HepG2 (cell line): ENCODE data around the gene CNTN4. TPM values are rescaled to one million over a fixed set of nuclear protein-coding genes. Genes with fewer than 3 reads are reported as not detected.

Experiments used
- ATAC-seq: fragments of 200-7000 bp; cut with Tn5 transposase; 3 replicates; pipeline ENCODE4 v1.9.1; 2020; ENCODE audit warnings: mild to moderate bottlenecking, moderate library complexity
- BruUV-seq: library from RNA; stranded (reverse); fragments of 400-500 nt; replicated peaks from 2 replicates; lab custom pipeline; 2021; lab: Mats Ljungman, UMichigan
- CTCF ChIA-PET: fragments of 300-600 bp; formaldehyde crosslinking; extraction: SDS; loops from one replicate; lab custom pipeline; 2021; ENCODE audit warnings: low total read pairs, inconsistent platforms, low intra/inter-chr PET ratio; lab: Yijun Ruan, JAX
- POLR2A ChIA-PET: fragments of 350-600 bp; sonication (Branson Sonifier 250); formaldehyde crosslinking; loops from one replicate; lab custom pipeline; 2020; ENCODE audit warnings: antibody characterized with exemption, inconsistent platforms; lab: Yijun Ruan, JAX
- DNase-seq: peaks from one replicate; pipeline ENCODE4 v3.0.0-alpha.2; 2015; ENCODE audit warnings: low spot score
- FAIRE-seq: peaks from 3 replicates; lab custom pipeline; 2011; peaks lifted over from hg19 to GRCh38; lab: Jason Lieb, UNC
- H2AFZ ChIP-seq: one replicate; pipeline ENCODE4 v1.6.1; 2011; ENCODE audit warnings: low read length, inconsistent platforms
- H3K27ac ChIP-seq: fragments of 300-600 bp; 3 replicates; pipeline ENCODE4 v1.8.0; 2011; ENCODE audit warnings: mixed run types, mild to moderate bottlenecking, mixed read lengths, low read length, inconsistent platforms; ENCODE audit not compliant: insufficient read depth; ENCODE audit errors: extremely low read length
- H3K27me3 ChIP-seq, 2 experiments: fragments of 200-600 bp in 1 of 2; 2 replicates in 1 of 2; 3 replicates in 1 of 2; pipeline versions ENCODE4 v1.6.0 to v1.8.0; 2011; ENCODE audit warnings: low read length in 2 of 2, mild to moderate bottlenecking in 2 of 2, moderate library complexity in 2 of 2, inconsistent platforms in 1 of 2; ENCODE audit not compliant: insufficient read depth in 2 of 2, control insufficient read depth in 1 of 2
- H3K36me3 ChIP-seq, 2 experiments: fragments of 200-600 bp in 1 of 2; replicated peaks in 1 of 2; 2 replicates in 1 of 2; 3 replicates in 1 of 2; pipeline versions ENCODE4 v1.5.1 to v1.8.0; 2011; ENCODE audit warnings: low read length in 2 of 2, inconsistent platforms in 1 of 2; ENCODE audit not compliant: insufficient read depth in 2 of 2, control insufficient read depth in 1 of 2
- H3K4me1 ChIP-seq: 2 replicates; pipeline ENCODE4 v1.5.1; 2012; ENCODE audit warnings: low read length, inconsistent platforms; ENCODE audit not compliant: insufficient read depth
- H3K4me2 ChIP-seq: 2 replicates; pipeline ENCODE4 v1.6.0; 2011; ENCODE audit warnings: low read depth, low read length, inconsistent platforms
- H3K4me3 ChIP-seq, 3 experiments: fragments of 200-600 bp in 1 of 3; sonication (generic), shearing (Covaris generic) in 1 of 3; replicated peaks in 1 of 3; 2 replicates each; pipeline ENCODE4 v1.5.1; 2011 to 2016; ENCODE audit warnings: low read length in 3 of 3, inconsistent platforms in 2 of 3, low read depth in 2 of 3, mild to moderate bottlenecking in 2 of 3, control low read depth in 1 of 3, mixed read lengths in 1 of 3; ENCODE audit not compliant: insufficient read depth in 1 of 3
- H3K79me2 ChIP-seq: one replicate; pipeline ENCODE4 v1.6.1; 2011; ENCODE audit warnings: low read length, inconsistent platforms; ENCODE audit not compliant: insufficient read depth
- H3K9ac ChIP-seq: 2 replicates; pipeline ENCODE4 v1.6.0; 2011; ENCODE audit warnings: mild to moderate bottlenecking, low read depth, low read length, inconsistent platforms; ENCODE audit not compliant: insufficient read depth
- H3K9me3 ChIP-seq: 2 replicates; pipeline ENCODE4 v1.5.1; 2012; ENCODE audit warnings: mild to moderate bottlenecking, low read length
- H4K20me1 ChIP-seq: 2 replicates; pipeline ENCODE4 v1.6.0; 2011; ENCODE audit warnings: inconsistent platforms, mild to moderate bottlenecking, low read length, moderate library complexity; ENCODE audit not compliant: insufficient read depth
- AKNA ChIP-seq: sonication (generic); formaldehyde crosslinking; IDR thresholded peaks from 2 replicates; pipeline ENCODE4 v1.4.0; 2020; ENCODE audit warnings: missing genetic modification reagents, borderline replicate concordance
- DPF2 ChIP-seq: sonication (generic); formaldehyde crosslinking; IDR thresholded peaks from 2 replicates; pipeline ENCODE4 v1.4.0; 2020; ENCODE audit warnings: mild to moderate bottlenecking, low read depth, missing genetic modification reagents, borderline replicate concordance
- ELF1 ChIP-seq: sonication (generic); formaldehyde crosslinking; IDR thresholded peaks from 2 replicates; pipeline ENCODE4 v1.4.0; 2020; ENCODE audit warnings: missing genetic modification reagents
- ISL2 ChIP-seq: sonication (generic); formaldehyde crosslinking; IDR thresholded peaks from 2 replicates; pipeline ENCODE4 v1.5.0; 2020; ENCODE audit warnings: missing genetic modification reagents
- MAFF ChIP-seq: IDR thresholded peaks from 2 replicates; pipeline ENCODE4 v1.6.1; 2011; ENCODE audit warnings: low read depth, low read length, improper control_type of control experiment
- NRL ChIP-seq: sonication (generic); formaldehyde crosslinking; IDR thresholded peaks from 2 replicates; pipeline ENCODE4 v1.5.0; 2020; ENCODE audit warnings: missing genetic modification reagents, mild to moderate bottlenecking, moderate library complexity, borderline replicate concordance
- XRCC5 ChIP-seq: fragments of 200-400 bp; formaldehyde crosslinking; optimal IDR thresholded peaks from 2 replicates; pipeline ENCODE3; 2017; ENCODE audit warnings: mild to moderate bottlenecking, low read length
- ZFP41 ChIP-seq: sonication (generic); formaldehyde crosslinking; IDR thresholded peaks from 2 replicates; pipeline ENCODE4 v1.4.0; 2020; ENCODE audit warnings: mild to moderate bottlenecking, missing genetic modification reagents, borderline replicate concordance
- ZFP82 ChIP-seq: sonication (generic); formaldehyde crosslinking; IDR thresholded peaks from 2 replicates; pipeline ENCODE4 v1.5.1; 2020; ENCODE audit warnings: mild to moderate bottlenecking, missing genetic modification reagents, borderline replicate concordance
- ZNF329 ChIP-seq: sonication (generic); formaldehyde crosslinking; IDR thresholded peaks from 2 replicates; pipeline ENCODE4 v1.9.0; 2021; ENCODE audit warnings: low read depth, mild to moderate bottlenecking, missing genetic modification reagents
- ZNF572 ChIP-seq: sonication (generic); formaldehyde crosslinking; IDR thresholded peaks from 2 replicates; pipeline ENCODE4 v1.5.1; 2020; ENCODE audit warnings: mild to moderate bottlenecking, missing genetic modification reagents
- ZNF619 ChIP-seq: sonication (generic); formaldehyde crosslinking; IDR thresholded peaks from 2 replicates; pipeline ENCODE4 v1.4.0; 2020; ENCODE audit warnings: mild to moderate bottlenecking, missing genetic modification reagents
- ZNF660 ChIP-seq: sonication (generic); formaldehyde crosslinking; IDR thresholded peaks from 2 replicates; pipeline ENCODE4 v1.5.1; 2020; ENCODE audit warnings: mild to moderate bottlenecking, low read depth, missing genetic modification reagents, borderline replicate concordance
- ZNF720 ChIP-seq: sonication (generic); formaldehyde crosslinking; IDR thresholded peaks from 2 replicates; pipeline ENCODE4 v1.4.0; 2020; ENCODE audit warnings: missing genetic modification reagents
- WGBS: methylation state at CpG from one replicate; pipeline ENCODE4 v1.1.6; 2017; ENCODE audit warnings: low lambda C conversion rate; 5-methylcytosine and 5-hydroxymethylcytosine counted together
- in situ Hi-C: cut with HindIII; loops from 2 replicates; pipeline ENCODE4 v1.10.0; 2017; ENCODE audit warnings: low pct_unique_long_range_greater_than_20kb; ENCODE audit not compliant: extremely low pct_ligation_motif_present
- intact Hi-C: fragments of 100-400 bp; cut with micrococcal nuclease; formaldehyde crosslinking; loops from one replicate; pipeline ENCODE4 v1.10.0; 2022; ENCODE audit not compliant: unreplicated experiment
- polyA plus RNA-seq, 8 experiments: library from polyadenylated mRNA; depleted of rRNA in 3 of 8; stranded (reverse) in 7 of 8; unstranded in 1 of 8; fragments of >200 nt; fragmentation: Illumina TruSeq in 4 of 8; extraction: Trizol in 4 of 8; gene quantifications; 2 replicates each; pipeline versions ENCODE4 v1.2.1 to v1.2.3, GENCODE V29; 2011 to 2016; ENCODE audit warnings: low read depth in 4 of 8, missing spikeins in 1 of 8, mixed read lengths in 1 of 8; ENCODE audit not compliant: insufficient read depth in 1 of 8
- total RNA-seq, 5 experiments: library from RNA; depleted of rRNA; stranded (reverse); fragments of >200 nt; fragmentation: Illumina TruSeq; extraction: Trizol; gene quantifications; 2 replicates each; pipeline ENCODE4 v1.2.3, GENCODE V29; 2016; ENCODE audit warnings: low read depth in 1 of 5
- TF ChIP-seq, protein P1 (sequence below): sonication (generic); formaldehyde crosslinking; IDR thresholded peaks from 2 replicates; pipeline ENCODE4 v1.5.0; 2020; ENCODE audit warnings: missing genetic modification reagents
- TF ChIP-seq, protein P2 (sequence below): IDR thresholded peaks from 2 replicates; pipeline ENCODE4 v1.6.1; 2016; ENCODE audit warnings: mild to moderate bottlenecking

Gene CNTN4
- total and polyA plus RNA-seq, 2 of the 13 experiments (the other 11 are each of a cell fraction or from before 2014, with no cell fraction given) = 0.01 to 0.13 TPM

DNA sequence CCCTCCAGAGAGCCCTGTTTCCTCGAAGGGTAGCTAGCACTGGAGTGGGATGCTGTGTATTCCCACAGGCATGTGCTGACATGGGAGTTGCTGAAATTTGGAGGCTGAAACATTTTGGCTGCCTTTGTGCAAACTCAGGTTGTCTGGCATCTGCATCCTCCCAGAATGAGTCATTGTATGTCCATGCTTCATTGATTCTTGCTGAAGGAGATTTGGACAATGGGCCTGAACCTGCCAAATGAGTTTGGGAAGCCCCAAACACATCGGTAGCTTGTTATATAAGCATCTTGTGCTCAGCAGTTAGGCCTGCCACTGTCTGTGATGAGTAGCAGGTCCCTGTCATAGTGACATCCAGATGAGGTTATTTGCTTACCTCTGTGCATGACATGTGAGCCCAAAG, 851.5 kb downstream of the CNTN4 start:
- H3K27me3 ChIP-seq = no peaks in the 10 kb centered on the region
- WGBS = 0% methylated on average over 2 of the region's 2 CpGs
- BruUV-seq = no TSS peak

More for the DNA sequence above, 851.5 kb downstream of the CNTN4 start:
- Histone ChIP-seq H4K20me1 (no peaks in the 10 kb centered on the region), H3K27ac (no peak overlapping the region), H3K9me3 (no peaks in the 10 kb centered on the region), H3K4me2 (no peak overlapping the region), H3K36me3 (no peaks in the 10 kb centered on the region), H3K79me2 (no peaks in the 10 kb centered on the region), H3K4me1 (no peaks in the 10 kb centered on the region), H2AFZ (no peak overlapping the region), H3K9ac (no peak overlapping the region), H3K4me3 (no peak overlapping the region)
- ChIA-PET CTCF (no interaction called here), POLR2A (no interaction called here)
- no peak for DNase-seq
- TF ChIP-seq MAFF (no peak), ZFP41 (CRISPR knock-in tag) (no peak), ZNF329 (CRISPR knock-in tag) (no peak), ISL2 (CRISPR knock-in tag) (no peak), XRCC5 (no peak), ZNF619 (no peak), ZNF720 (CRISPR knock-in tag) (no peak), NRL (no peak), ZNF572 (no peak), AKNA (CRISPR knock-in tag) (no peak), ZNF660 (CRISPR knock-in tag) (no peak), ZFP82 (CRISPR knock-in tag) (no peak), ELF1 (CRISPR knock-in tag) (no peak), DPF2 (CRISPR knock-in tag) (no peak)
- TF ChIP-seq, protein P1, sequence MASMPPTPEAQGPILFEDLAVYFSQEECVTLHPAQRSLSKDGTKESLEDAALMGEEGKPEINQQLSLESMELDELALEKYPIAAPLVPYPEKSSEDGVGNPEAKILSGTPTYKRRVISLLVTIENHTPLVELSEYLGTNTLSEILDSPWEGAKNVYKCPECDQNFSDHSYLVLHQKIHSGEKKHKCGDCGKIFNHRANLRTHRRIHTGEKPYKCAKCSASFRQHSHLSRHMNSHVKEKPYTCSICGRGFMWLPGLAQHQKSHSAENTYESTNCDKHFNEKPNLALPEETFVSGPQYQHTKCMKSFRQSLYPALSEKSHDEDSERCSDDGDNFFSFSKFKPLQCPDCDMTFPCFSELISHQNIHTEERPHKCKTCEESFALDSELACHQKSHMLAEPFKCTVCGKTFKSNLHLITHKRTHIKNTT (CRISPR knock-in tag) = no peak
- TF ChIP-seq, protein P2, sequence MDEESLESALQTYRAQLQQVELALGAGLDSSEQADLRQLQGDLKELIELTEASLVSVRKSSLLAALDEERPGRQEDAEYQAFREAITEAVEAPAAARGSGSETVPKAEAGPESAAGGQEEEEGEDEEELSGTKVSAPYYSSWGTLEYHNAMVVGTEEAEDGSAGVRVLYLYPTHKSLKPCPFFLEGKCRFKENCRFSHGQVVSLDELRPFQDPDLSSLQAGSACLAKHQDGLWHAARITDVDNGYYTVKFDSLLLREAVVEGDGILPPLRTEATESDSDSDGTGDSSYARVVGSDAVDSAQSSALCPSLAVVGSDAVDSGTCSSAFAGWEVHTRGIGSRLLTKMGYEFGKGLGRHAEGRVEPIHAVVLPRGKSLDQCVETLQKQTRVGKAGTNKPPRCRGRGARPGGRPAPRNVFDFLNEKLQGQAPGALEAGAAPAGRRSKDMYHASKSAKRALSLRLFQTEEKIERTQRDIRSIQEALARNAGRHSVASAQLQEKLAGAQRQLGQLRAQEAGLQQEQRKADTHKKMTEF = no peak
- ATAC-seq = no peak
- no peak for FAIRE-seq
- intact Hi-C loops (no loop called here), in situ Hi-C loops (no loop called here)
